Panc1 (cell line): Measurements from ENCODE around the gene TMCO2.
A peak's percentile ranks its signal among the peaks of the same experiment; 100 is the strongest.

Experiments
- POLR2AphosphoS5 ChIP-seq: IDR thresholded peaks from 2 replicates; pipeline ENCODE4 v1.6.1; 2012; ENCODE audit warnings: mild to moderate bottlenecking, low read depth, low read length, moderate library complexity
- SIN3A ChIP-seq: IDR thresholded peaks from 2 replicates; pipeline ENCODE4 v1.6.1; 2012; ENCODE audit warnings: low read depth, mild to moderate bottlenecking, low read length, moderate library complexity, borderline replicate concordance; ENCODE audit not compliant: insufficient read depth
- TCF7L2 ChIP-seq: IDR thresholded peaks from 2 replicates; pipeline ENCODE4 v1.6.1; 2011; ENCODE audit warnings: mild to moderate bottlenecking, low read depth, low read length, inconsistent platforms
- TF ChIP-seq, protein P1 (sequence below): fragments of 450-650 bp; IDR thresholded peaks from 2 replicates; pipeline ENCODE4 v1.5.1; 2017; ENCODE audit warnings: mild to moderate bottlenecking
- TF ChIP-seq, protein P2 (sequence below), 2 experiments: IDR thresholded peaks; 2 replicates each; pipeline ENCODE4 v1.6.1; 2011 to 2012; ENCODE audit warnings: low read depth in 2 of 2, control low read depth in 1 of 2, low read length in 1 of 2, mild to moderate bottlenecking in 1 of 2, moderate library complexity in 1 of 2; ENCODE audit not compliant: insufficient read depth in 1 of 2

DNA sequence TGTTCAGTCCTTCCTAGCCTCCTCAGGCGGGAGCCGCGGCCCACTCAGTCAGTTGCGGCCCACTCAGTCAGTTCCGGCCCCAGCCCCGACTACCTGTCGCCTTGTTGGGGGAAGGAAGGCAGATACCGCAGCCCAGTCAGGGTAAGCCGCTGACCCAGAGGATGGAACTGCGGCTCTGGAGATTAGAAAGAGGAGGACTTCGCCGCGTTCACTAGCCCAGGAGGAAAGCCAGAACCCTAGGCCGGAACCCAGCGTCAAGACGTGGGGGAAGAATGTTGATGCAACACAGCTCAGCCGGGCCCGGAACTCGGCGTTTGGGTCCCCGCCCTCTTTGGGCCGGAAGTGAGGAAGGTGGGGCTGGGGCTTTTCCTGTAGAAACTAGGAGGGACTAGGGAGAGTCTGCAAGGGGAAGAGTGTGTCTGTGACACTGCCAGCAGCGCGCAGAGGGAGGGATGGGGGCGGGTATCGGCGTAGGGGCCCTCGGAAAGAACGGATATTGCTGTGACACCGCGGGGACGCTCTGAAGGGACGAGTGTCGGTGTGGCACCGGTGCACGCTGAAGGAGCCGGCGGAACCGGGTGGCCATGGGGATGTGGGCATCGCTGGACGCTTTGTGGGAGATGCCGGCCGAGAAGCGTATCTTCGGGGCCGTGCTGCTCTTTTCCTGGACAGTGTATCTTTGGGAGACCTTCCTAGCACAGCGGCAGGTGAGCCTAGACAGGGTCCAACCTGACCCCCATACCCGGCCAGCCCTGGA lies 10.1 kb downstream of the TMCO2 start, which contains the start of gene ZMPSTE24:
- TF ChIP-seq, protein P1, sequence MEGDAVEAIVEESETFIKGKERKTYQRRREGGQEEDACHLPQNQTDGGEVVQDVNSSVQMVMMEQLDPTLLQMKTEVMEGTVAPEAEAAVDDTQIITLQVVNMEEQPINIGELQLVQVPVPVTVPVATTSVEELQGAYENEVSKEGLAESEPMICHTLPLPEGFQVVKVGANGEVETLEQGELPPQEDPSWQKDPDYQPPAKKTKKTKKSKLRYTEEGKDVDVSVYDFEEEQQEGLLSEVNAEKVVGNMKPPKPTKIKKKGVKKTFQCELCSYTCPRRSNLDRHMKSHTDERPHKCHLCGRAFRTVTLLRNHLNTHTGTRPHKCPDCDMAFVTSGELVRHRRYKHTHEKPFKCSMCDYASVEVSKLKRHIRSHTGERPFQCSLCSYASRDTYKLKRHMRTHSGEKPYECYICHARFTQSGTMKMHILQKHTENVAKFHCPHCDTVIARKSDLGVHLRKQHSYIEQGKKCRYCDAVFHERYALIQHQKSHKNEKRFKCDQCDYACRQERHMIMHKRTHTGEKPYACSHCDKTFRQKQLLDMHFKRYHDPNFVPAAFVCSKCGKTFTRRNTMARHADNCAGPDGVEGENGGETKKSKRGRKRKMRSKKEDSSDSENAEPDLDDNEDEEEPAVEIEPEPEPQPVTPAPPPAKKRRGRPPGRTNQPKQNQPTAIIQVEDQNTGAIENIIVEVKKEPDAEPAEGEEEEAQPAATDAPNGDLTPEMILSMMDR = no peak
- TF ChIP-seq POLR2AphosphoS5 = peak; percentile 81
- peak; percentile 76 for TF ChIP-seq TCF7L2
- TF ChIP-seq, protein P2, sequence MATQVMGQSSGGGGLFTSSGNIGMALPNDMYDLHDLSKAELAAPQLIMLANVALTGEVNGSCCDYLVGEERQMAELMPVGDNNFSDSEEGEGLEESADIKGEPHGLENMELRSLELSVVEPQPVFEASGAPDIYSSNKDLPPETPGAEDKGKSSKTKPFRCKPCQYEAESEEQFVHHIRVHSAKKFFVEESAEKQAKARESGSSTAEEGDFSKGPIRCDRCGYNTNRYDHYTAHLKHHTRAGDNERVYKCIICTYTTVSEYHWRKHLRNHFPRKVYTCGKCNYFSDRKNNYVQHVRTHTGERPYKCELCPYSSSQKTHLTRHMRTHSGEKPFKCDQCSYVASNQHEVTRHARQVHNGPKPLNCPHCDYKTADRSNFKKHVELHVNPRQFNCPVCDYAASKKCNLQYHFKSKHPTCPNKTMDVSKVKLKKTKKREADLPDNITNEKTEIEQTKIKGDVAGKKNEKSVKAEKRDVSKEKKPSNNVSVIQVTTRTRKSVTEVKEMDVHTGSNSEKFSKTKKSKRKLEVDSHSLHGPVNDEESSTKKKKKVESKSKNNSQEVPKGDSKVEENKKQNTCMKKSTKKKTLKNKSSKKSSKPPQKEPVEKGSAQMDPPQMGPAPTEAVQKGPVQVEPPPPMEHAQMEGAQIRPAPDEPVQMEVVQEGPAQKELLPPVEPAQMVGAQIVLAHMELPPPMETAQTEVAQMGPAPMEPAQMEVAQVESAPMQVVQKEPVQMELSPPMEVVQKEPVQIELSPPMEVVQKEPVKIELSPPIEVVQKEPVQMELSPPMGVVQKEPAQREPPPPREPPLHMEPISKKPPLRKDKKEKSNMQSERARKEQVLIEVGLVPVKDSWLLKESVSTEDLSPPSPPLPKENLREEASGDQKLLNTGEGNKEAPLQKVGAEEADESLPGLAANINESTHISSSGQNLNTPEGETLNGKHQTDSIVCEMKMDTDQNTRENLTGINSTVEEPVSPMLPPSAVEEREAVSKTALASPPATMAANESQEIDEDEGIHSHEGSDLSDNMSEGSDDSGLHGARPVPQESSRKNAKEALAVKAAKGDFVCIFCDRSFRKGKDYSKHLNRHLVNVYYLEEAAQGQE (IDR thresholded peaks at IDR 0.05; ENCODE audit: insufficient read depth in 1 of 2, low read depth in 2 of 2, low read length in 1 of 2) = no peak; a peak in 1 of 4 replicates
- TF ChIP-seq SIN3A = peak; percentile 93
